Chondrocyte (in vitro differentiated cells): Measurements from ENCODE around the gene CTTNBP2NL. TPM values are rescaled to one million over a fixed set of nuclear protein-coding genes. Genes with fewer than 3 reads are reported as not detected.

ENCODE experiments used
- DNase-seq: peaks from one replicate; pipeline ENCODE4 v3.0.0; 2021; ENCODE audit warnings: mixed read lengths, low spot score
- H3K27ac Mint-ChIP-seq: one replicate; pipeline ENCODE4 v1.8.0; 2021; ENCODE audit warnings: mild to moderate bottlenecking, moderate library complexity, mixed read lengths; ENCODE audit not compliant: unreplicated experiment
- H3K27me3 Mint-ChIP-seq: 2 replicates; pipeline ENCODE4 v1.8.0; 2021; ENCODE audit warnings: low read depth, mixed read lengths
- H3K36me3 Mint-ChIP-seq: 2 replicates; pipeline ENCODE4 v1.8.0; 2021; ENCODE audit warnings: low read depth, mixed read lengths
- H3K4me1 Mint-ChIP-seq: 2 replicates; pipeline ENCODE4 v1.8.0; 2021; ENCODE audit warnings: low read depth, mild to moderate bottlenecking, mixed read lengths
- H3K4me3 Mint-ChIP-seq: one replicate; pipeline ENCODE4 v1.8.0; 2021; ENCODE audit warnings: mild to moderate bottlenecking, moderate library complexity, mixed read lengths; ENCODE audit not compliant: unreplicated experiment
- H3K9me3 Mint-ChIP-seq: 2 replicates; pipeline ENCODE4 v1.8.0; 2021; ENCODE audit warnings: low read depth, mixed read lengths
- CTCF ChIP-seq: fragments of 200-600 bp; sonication (generic); IDR thresholded peaks from 2 replicates; pipeline ENCODE4 v1.5.0; 2021; ENCODE audit warnings: antibody characterized with exemption, mild to moderate bottlenecking, moderate library complexity
- total RNA-seq: library from RNA; stranded (reverse); gene quantifications from 3 replicates; pipeline ENCODE4 v1.2.1, GENCODE V29; 2021

CTTNBP2NL gene
- total RNA-seq, 1 donor from 2014 or later = 52.2 TPM

- Mint-ChIP-seq H3K27ac (no peak overlapping the region), H3K9me3 (no peaks in the 10 kb centered on the region), H3K36me3 (no peaks in the 10 kb centered on the region), H3K4me3 (no peak overlapping the region), H3K4me1 (peaks cover 17% of the 10 kb centered on the region), H3K27me3 (peaks cover 11% of the 10 kb centered on the region)
- DNase-seq = no peak
- TF ChIP-seq CTCF = no peak
These were observed 108.1 kb downstream of the CTTNBP2NL start for GRCh38 chr1:112504001-112504660.

- Mint-ChIP-seq H3K9me3 (no peaks in the 10 kb centered on the region), H3K27ac (no peak overlapping the region), H3K4me1 (peaks cover 18% of the 10 kb centered on the region), H3K4me3 (no peak overlapping the region), H3K27me3 (peaks cover 11% of the 10 kb centered on the region), H3K36me3 (no peaks in the 10 kb centered on the region)
- TF ChIP-seq CTCF = no peak
- DNase-seq = no peak
These were observed 108.8 kb downstream of the CTTNBP2NL start for GRCh38 chr1:112504661-112505399.

- peaks cover 11% of the 10 kb centered on the region for H3K27me3 Mint-ChIP-seq
These were observed 109.4 kb downstream of the CTTNBP2NL start for GRCh38 chr1:112505400-112505785.

GRCh38 chr1:112505878-112506277 is 109.9 kb downstream of the CTTNBP2NL start:
- H3K27me3 Mint-ChIP-seq = peaks cover 11% of the 10 kb centered on the region
- H3K4me1 Mint-ChIP-seq = peaks cover 20% of the 10 kb centered on the region
- no peak overlapping the region for H3K27ac Mint-ChIP-seq
- no peaks in the 10 kb centered on the region for H3K36me3 Mint-ChIP-seq
- no peak for DNase-seq
- no peak overlapping the region for H3K4me3 Mint-ChIP-seq
- H3K9me3 Mint-ChIP-seq = no peaks in the 10 kb centered on the region
- no peak for TF ChIP-seq CTCF

More at GRCh38 chr1:112505400-112505785, 109.4 kb downstream of the CTTNBP2NL start:
- TF ChIP-seq CTCF = no peak
- no peak for DNase-seq
- H3K9me3 Mint-ChIP-seq = no peaks in the 10 kb centered on the region
- peaks cover 20% of the 10 kb centered on the region for H3K4me1 Mint-ChIP-seq
- no peaks in the 10 kb centered on the region for H3K36me3 Mint-ChIP-seq
- H3K4me3 Mint-ChIP-seq = no peak overlapping the region
- no peak overlapping the region for H3K27ac Mint-ChIP-seq

GRCh38 chr1:112506306-112506705 is 110.3 kb downstream of the CTTNBP2NL start:
- Mint-ChIP-seq H3K9me3 (no peaks in the 10 kb centered on the region), H3K27ac (no peak overlapping the region), H3K36me3 (no peaks in the 10 kb centered on the region), H3K27me3 (peaks cover 11% of the 10 kb centered on the region), H3K4me3 (no peak overlapping the region), H3K4me1 (peaks cover 20% of the 10 kb centered on the region)
- no peak for TF ChIP-seq CTCF
- DNase-seq = no peak
